SKM-1 (cell line): ENCODE data around the gene SCML1.

Source experiments
- DNase-seq: peaks from one replicate; lab custom pipeline; 2025; ENCODE audit not compliant: unreplicated experiment; lab: John Stamatoyannopoulos, UW

Gene SCML1

GRCh38 chrX:17788956-17789562 is 51.8 kb downstream of the SCML1 start:
- no peak for DNase-seq

DNA sequence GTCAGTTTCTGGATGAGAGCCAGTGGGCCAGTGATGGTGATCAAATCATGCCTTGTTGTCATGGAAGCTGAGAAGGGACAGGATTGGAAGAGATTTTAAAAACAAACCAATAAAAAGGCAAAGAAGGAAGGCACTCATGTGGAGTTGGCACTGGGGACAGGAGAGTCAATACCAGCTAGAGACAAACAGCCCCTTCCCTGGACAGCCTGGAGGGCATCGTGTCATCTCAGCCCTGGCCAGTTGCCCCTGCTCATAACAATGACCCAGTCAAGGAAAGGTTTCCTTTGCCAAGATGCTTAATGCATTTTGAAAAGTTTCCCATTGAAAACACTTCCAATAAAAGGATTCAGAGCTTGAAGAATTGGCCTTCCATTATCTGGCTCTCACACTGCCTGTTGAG is 55.5 kb downstream of the SCML1 start:
- no peak for DNase-seq

DNA sequence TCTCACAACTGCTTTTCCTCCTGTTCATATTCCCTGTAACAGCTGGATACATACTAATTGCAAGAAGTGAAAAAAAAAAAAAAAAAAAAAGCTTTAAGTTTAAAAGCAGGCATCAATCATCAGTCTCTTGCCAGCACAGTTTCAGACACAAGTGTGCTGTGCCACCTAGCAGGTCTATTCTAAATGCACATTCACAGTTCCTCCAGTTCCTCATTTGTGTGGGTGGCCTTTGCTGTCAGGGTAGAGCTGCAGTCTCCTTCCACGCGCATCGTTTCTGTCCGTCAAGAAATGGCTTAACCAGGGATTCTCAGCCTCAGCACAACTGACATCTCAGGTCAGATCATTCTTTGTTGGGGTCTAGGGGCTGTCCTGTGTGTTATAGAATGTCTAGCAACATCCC is 61.6 kb downstream of the SCML1 start:
- DNase-seq: no peak

DNA sequence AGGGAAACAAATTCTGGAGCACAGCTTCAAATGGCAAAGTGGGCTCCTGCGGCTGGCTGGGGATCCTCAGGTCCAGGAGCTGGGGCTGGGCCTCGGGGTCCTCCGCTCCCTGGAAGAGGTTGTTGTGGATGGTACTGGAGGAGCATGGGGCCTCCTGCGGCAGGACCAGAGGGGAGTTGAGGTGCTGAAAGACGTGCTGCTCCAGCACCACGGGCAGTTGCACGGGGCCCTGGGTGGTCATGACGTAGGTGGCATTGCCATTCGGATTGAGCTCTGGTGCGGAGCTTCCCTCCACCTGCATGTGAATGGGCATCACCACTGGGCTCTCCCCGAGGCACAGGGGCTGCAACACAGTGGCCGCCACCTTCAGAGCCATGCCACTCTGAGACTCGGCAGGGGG is 64.1 kb downstream of the SCML1 start:
- DNase-seq: no peak

DNA sequence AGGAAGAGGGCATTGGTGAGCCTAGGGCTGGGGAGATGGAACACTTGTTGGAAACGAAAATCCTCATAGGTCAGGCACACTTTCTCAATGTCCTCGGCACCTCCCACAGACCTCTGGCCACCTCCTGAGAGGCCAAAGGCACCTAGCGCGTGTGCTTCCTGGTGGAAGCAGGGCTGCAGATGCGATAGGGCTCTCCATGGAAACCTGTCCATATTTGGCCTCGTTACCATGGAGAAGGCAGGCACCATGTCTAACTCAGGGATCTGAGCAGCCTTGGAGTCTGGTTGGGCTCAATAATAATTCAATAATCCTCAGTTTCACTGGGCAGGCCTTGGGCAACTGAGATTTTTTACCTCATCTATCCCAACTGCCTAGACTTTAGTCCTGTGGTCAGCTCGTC is 65.5 kb downstream of the SCML1 start:
- no peak for DNase-seq

- no peak for DNase-seq
These were observed 66.2 kb downstream of the SCML1 start for GRCh38 chrX:17803449-17803848.
